ENCODE data around the gene APRT. TPM values are rescaled to one million over a fixed set of nuclear protein-coding genes. Genes with fewer than 3 reads are reported as not detected.
A peak's percentile ranks its signal among the peaks of the same experiment; 100 is the strongest.

APRT gene
- total RNA-seq, 1 experiment from 2014 or later: 134 TPM

DNA sequence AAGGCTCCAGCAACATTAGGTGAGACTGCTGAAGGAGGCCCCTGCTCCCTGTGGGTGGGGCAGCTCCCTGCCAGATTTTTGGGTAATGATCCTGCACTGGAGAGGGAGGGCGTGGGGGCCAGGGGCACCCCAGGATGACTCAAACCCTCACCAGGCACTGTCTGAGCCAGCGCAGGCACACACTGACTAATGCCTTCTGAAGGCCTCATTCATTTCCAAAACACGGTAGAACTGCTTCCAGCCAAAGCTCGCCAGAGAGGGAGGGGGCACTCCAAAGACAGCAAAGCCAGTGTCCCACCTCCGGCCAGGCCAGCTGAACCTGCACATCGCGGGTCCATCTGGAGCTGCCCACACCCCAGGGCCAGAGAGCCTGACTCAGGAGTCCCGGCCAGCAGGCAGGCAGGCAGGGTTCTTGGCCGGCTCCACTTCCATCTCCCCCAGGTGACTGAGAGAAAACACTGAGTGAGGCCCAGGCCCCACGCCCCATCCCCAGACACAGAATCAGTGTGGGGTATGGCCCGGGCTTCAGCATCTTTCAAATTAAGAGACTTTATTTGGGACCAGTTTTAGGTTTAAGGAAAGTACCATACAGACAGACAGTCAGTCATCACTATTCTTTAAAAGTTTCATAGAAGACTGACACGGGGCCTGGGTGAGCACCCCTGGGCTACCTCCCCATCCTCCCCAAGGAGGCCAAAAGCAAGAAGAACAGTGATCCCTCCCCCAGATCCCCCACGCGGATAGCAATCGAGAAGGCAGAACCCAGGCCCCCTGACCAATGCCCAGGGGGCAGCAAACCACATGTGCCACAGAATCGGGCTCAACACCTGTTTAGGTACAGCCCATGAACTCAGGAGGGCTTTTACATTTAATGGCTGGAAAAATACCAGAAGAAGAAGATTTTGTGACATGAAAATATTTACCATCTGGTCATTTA is 29.0 kb downstream of the APRT start:
- H3K27ac ChIP-seq (ENCODE audit: low read depth, low read length, poor library complexity, severe bottlenecking): peak overlapping the region; percentile 95
- peak overlapping the region; percentile 74 for H3K4me3 ChIP-seq (ENCODE audit: low read depth, low read length, poor library complexity, severe bottlenecking)
- no peak for TF ChIP-seq EZH2 (IDR thresholded peaks at IDR 0.05; ENCODE audit: borderline replicate concordance, low read depth, low read length, poor library complexity, severe bottlenecking)
- TF ChIP-seq, protein P1, sequence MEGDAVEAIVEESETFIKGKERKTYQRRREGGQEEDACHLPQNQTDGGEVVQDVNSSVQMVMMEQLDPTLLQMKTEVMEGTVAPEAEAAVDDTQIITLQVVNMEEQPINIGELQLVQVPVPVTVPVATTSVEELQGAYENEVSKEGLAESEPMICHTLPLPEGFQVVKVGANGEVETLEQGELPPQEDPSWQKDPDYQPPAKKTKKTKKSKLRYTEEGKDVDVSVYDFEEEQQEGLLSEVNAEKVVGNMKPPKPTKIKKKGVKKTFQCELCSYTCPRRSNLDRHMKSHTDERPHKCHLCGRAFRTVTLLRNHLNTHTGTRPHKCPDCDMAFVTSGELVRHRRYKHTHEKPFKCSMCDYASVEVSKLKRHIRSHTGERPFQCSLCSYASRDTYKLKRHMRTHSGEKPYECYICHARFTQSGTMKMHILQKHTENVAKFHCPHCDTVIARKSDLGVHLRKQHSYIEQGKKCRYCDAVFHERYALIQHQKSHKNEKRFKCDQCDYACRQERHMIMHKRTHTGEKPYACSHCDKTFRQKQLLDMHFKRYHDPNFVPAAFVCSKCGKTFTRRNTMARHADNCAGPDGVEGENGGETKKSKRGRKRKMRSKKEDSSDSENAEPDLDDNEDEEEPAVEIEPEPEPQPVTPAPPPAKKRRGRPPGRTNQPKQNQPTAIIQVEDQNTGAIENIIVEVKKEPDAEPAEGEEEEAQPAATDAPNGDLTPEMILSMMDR (conservative IDR thresholded peaks at IDR 0.05; ENCODE audit: low read depth, low read length): no peak
- POLR2A ChIA-PET (ENCODE audit: low non-redundant PET): interaction anchor here (0.6 kb wide), 1 partner anchor 12 kb away, joined by 3 read pairs; no protein-coding TSS in a partner anchor
- H3K4me1 ChIP-seq (ENCODE audit: insufficient read depth, low read length, poor library complexity, severe bottlenecking): peaks cover 64% of the 10 kb centered on the region
- intact Hi-C loops (cut with micrococcal nuclease; ENCODE audit: unreplicated experiment): no loop called here
- peak; percentile 31 for DNase-seq (ENCODE audit: low spot score)
- BruUV-seq (replicated peaks): no TSS peak
- CTCF ChIA-PET: interaction anchor here (0.5 kb wide), 1 partner anchor 45 kb away, joined by 10 read pairs; no protein-coding TSS in a partner anchor
- no peaks in the 10 kb centered on the region for H3K36me3 ChIP-seq (ENCODE audit: insufficient read depth, low read length, poor library complexity, severe bottlenecking)
- H3K9me3 ChIP-seq (ENCODE audit: low read depth, low read length, poor library complexity, severe bottlenecking): no peaks in the 10 kb centered on the region
- H3K27me3 ChIP-seq (replicated peaks; ENCODE audit: insufficient read depth, low read depth, low read length, poor library complexity): no peaks in the 10 kb centered on the region

DNA sequence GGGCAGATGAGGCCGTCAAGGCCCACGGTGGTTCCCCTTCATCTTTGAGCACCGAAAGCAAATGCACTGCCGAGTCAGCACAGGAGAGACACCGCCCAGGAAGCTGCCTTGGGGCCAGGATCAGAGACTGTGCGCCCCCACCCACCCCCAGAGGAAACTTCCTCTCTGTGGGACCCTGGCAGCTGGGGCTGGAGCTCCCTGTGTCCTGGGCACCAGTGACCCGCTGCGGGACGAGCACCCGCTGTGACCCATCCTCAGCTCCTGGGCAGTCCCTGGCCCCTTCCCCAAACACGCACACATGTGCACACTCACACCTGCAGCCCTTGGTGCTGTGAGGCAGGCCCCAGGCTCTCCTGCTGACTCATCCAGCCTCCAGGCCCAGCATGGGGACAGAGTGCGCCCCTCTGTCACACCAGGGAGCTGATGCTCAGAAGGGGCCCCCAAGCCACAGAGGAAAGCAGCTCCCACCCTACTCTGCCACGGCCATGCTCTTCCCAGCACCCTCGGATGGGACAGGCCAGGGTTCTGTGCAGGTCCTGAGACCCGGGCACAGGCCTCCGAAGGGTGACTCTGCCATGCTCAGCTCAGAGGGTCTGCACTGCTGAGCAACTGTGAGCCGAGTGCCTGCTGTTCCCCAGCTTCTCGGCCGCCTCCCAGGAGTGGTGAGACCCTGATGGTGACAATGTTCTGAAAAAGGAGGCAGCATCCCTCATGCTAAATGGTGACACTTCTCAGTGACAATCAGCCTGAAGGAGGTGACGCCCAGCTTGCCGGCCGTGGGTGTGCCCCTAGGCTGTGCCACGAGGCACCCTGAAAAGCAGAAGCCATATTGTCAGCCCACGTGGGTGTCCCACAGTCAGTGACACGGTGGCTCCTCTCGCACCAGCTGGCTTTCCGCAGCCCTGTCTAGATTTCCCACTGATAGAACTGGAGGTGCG is 30.3 kb downstream of the APRT start:
- intact Hi-C loops (cut with micrococcal nuclease; ENCODE audit: unreplicated experiment): no loop called here
- no peaks in the 10 kb centered on the region for H3K36me3 ChIP-seq (ENCODE audit: insufficient read depth, low read length, poor library complexity, severe bottlenecking)
- TF ChIP-seq, protein P1 (conservative IDR thresholded peaks at IDR 0.05; ENCODE audit: low read depth, low read length): no peak
- TF ChIP-seq EZH2 (IDR thresholded peaks at IDR 0.05; ENCODE audit: borderline replicate concordance, low read depth, low read length, poor library complexity, severe bottlenecking): no peak
- H3K9me3 ChIP-seq (ENCODE audit: low read depth, low read length, poor library complexity, severe bottlenecking): no peaks in the 10 kb centered on the region
- H3K4me1 ChIP-seq (ENCODE audit: insufficient read depth, low read length, poor library complexity, severe bottlenecking): peaks cover 76% of the 10 kb centered on the region
- CTCF ChIA-PET: interaction anchor here (0.7 kb wide), 1 partner anchor 11 kb away, joined by 5 read pairs; no protein-coding TSS in a partner anchor
- no peak overlapping the region for H3K4me3 ChIP-seq (ENCODE audit: low read depth, low read length, poor library complexity, severe bottlenecking)
- BruUV-seq (replicated peaks): no TSS peak
- POLR2A ChIA-PET (ENCODE audit: low non-redundant PET): interaction anchor here (0.9 kb wide), 2 partner anchors 11 kb away, joined by 3 to 4 read pairs; no protein-coding TSS in a partner anchor
- no peaks in the 10 kb centered on the region for H3K27me3 ChIP-seq (replicated peaks; ENCODE audit: insufficient read depth, low read depth, low read length, poor library complexity)
- peak overlapping the region; percentile 65 for H3K27ac ChIP-seq (ENCODE audit: low read depth, low read length, poor library complexity, severe bottlenecking)
- DNase-seq (ENCODE audit: low spot score): no peak
